CD14-positive monocyte (primary cell): ENCODE measurements around the gene GPX3. TPM values are rescaled to one million over a fixed set of nuclear protein-coding genes. Genes with fewer than 3 reads are reported as not detected.

Experiments used
- DNase-seq, 3 donors: peaks; one replicate each; pipeline ENCODE4 v3.0.0-alpha.2; 2011 to 2022
- H2AFZ ChIP-seq: 2 replicates; pipeline ENCODE4 v1.6.0; 2012; ENCODE audit warnings: mild to moderate bottlenecking, low read depth, low read length, inconsistent platforms; ENCODE audit not compliant: insufficient read depth, poor library complexity, severe bottlenecking
- H3K27ac ChIP-seq, 2 donors: 1 replicate in 1 of 2; 2 replicates in 1 of 2; pipeline ENCODE4 v1.5.1; 2012 to 2013; ENCODE audit warnings: low read length in 2 of 2, control low read depth in 1 of 2, inconsistent platforms in 1 of 2, low read depth in 1 of 2, mild to moderate bottlenecking in 1 of 2
- H3K27me3 ChIP-seq, 2 donors: one replicate each; pipeline versions ENCODE4 v1.6.0 to v1.6.1; 2011 to 2013; ENCODE audit warnings: low read length in 2 of 2; ENCODE audit not compliant: control insufficient read depth in 2 of 2, insufficient read depth in 2 of 2
- H3K36me3 ChIP-seq, 2 donors: replicated peaks in 1 of 2; 1 replicate in 1 of 2; 2 replicates in 1 of 2; pipeline versions ENCODE4 v1.5.1 to v1.6.1; 2012 to 2013; ENCODE audit warnings: low read length in 2 of 2, control low read depth in 1 of 2, inconsistent platforms in 1 of 2, mild to moderate bottlenecking in 1 of 2; ENCODE audit not compliant: insufficient read depth in 2 of 2, control insufficient read depth in 1 of 2
- H3K4me1 ChIP-seq, 2 donors: 1 replicate in 1 of 2; 2 replicates in 1 of 2; pipeline versions ENCODE4 v1.5.1 to v1.6.1; 2012 to 2013; ENCODE audit warnings: low read length in 2 of 2, control low read depth in 1 of 2, inconsistent platforms in 1 of 2, mild to moderate bottlenecking in 1 of 2, moderate library complexity in 1 of 2; ENCODE audit not compliant: insufficient read depth in 2 of 2, control insufficient read depth in 1 of 2
- H3K4me2 ChIP-seq: replicated peaks from 2 replicates; pipeline ENCODE3; 2012; ENCODE audit warnings: low read length, moderate library complexity, mild to moderate bottlenecking; ENCODE audit not compliant: poor library complexity, severe bottlenecking; ENCODE audit errors: extremely low read depth
- H3K4me3 ChIP-seq, 3 experiments: fragments of 200-600 bp in 1 of 3; sonication (generic) in 1 of 3; replicated peaks in 1 of 3; 1 replicate in 2 of 3; 2 replicates in 1 of 3; pipeline ENCODE4 v1.5.1; 2011 to 2013; ENCODE audit warnings: low read length in 3 of 3, mild to moderate bottlenecking in 3 of 3, control low read depth in 2 of 3, low read depth in 2 of 3, inconsistent platforms in 1 of 3, moderate library complexity in 1 of 3
- H3K79me2 ChIP-seq: 2 replicates; pipeline ENCODE4 v1.6.0; 2012; ENCODE audit warnings: mild to moderate bottlenecking, control low read depth, inconsistent platforms, low read length, moderate library complexity; ENCODE audit not compliant: insufficient read depth
- H3K9ac ChIP-seq: 2 replicates; pipeline ENCODE4 v1.6.0; 2017; ENCODE audit warnings: low read length, mild to moderate bottlenecking; ENCODE audit not compliant: insufficient read depth, poor library complexity, severe bottlenecking
- H3K9me3 ChIP-seq, 2 donors: replicated peaks in 1 of 2; 1 replicate in 1 of 2; 2 replicates in 1 of 2; pipeline versions ENCODE4 v1.5.1 to v1.6.1; 2012 to 2013; ENCODE audit warnings: low read length in 2 of 2, control low read depth in 1 of 2; ENCODE audit not compliant: control insufficient read depth in 1 of 2, insufficient read depth in 1 of 2
- H4K20me1 ChIP-seq: 2 replicates; pipeline ENCODE4 v1.6.0; 2012; ENCODE audit warnings: mild to moderate bottlenecking, low read length, control low read depth, moderate library complexity; ENCODE audit not compliant: insufficient read depth
- H3K27ac Mint-ChIP-seq, 7 donors: one replicate each; pipeline ENCODE4 v1.8.0; 2020; ENCODE audit warnings: mild to moderate bottlenecking in 7 of 7, mixed read lengths in 7 of 7, moderate library complexity in 6 of 7, inconsistent platforms in 2 of 7
- H3K27me3 Mint-ChIP-seq, 3 donors: one replicate each; pipeline ENCODE4 v1.8.0; 2021 to 2022; ENCODE audit warnings: low read depth in 3 of 3, mild to moderate bottlenecking in 3 of 3, mixed read lengths in 3 of 3, moderate library complexity in 3 of 3, inconsistent platforms in 1 of 3
- H3K36me3 Mint-ChIP-seq, 2 donors: one replicate each; pipeline ENCODE4 v1.8.0; 2020; ENCODE audit warnings: mixed read lengths in 2 of 2, inconsistent platforms in 1 of 2, mild to moderate bottlenecking in 1 of 2
- H3K4me1 Mint-ChIP-seq: one replicate; pipeline ENCODE4 v1.8.0; 2020; ENCODE audit warnings: mild to moderate bottlenecking, mixed read lengths
- H3K4me3 Mint-ChIP-seq, 2 donors: one replicate each; pipeline ENCODE4 v1.8.0; 2020; ENCODE audit warnings: mild to moderate bottlenecking in 2 of 2, mixed read lengths in 2 of 2, moderate library complexity in 1 of 2
- H3K9me3 Mint-ChIP-seq, 7 donors: one replicate each; pipeline ENCODE4 v1.8.0; 2020 to 2022; ENCODE audit warnings: mixed read lengths in 7 of 7, mild to moderate bottlenecking in 6 of 7, moderate library complexity in 6 of 7, inconsistent platforms in 2 of 7
- WGBS: methylation state at CpG from one replicate; pipeline ENCODE4 v1.1.5; 2013; ENCODE audit warnings: missing lambda C conversion rate; ENCODE audit not compliant: insufficient coverage; 5-methylcytosine and 5-hydroxymethylcytosine counted together
- intact Hi-C, 2 donors: fragments of 100-400 bp; cut with micrococcal nuclease; formaldehyde crosslinking; loops; one replicate each; pipeline versions ENCODE4 v1.15.0 to v1.15.1; 2023
- polyA plus RNA-seq, 3 donors: library from polyadenylated mRNA; depleted of rRNA in 1 of 3; unstranded in 2 of 3; stranded (reverse) in 1 of 3; fragments of 300-500 nt in 2 of 3; fragments of >200 nt in 1 of 3; fragmentation: Illumina TruSeq in 2 of 3; gene quantifications; 1 replicate in 2 of 3; 2 replicates in 1 of 3; pipeline ENCODE4 v1.2.3, GENCODE V29; 2012 to 2021
- TF ChIP-seq, protein P1 (sequence below): fragments of 200-600 bp; IDR thresholded peaks from one replicate; pipeline ENCODE4 v1.8.0; 2022; ENCODE audit warnings: antibody characterized with exemption, mild to moderate bottlenecking

The GPX3 gene
- polyA plus RNA-seq, 3 donors, result 3.5 to 12.7 (median 3.8) TPM

DNA sequence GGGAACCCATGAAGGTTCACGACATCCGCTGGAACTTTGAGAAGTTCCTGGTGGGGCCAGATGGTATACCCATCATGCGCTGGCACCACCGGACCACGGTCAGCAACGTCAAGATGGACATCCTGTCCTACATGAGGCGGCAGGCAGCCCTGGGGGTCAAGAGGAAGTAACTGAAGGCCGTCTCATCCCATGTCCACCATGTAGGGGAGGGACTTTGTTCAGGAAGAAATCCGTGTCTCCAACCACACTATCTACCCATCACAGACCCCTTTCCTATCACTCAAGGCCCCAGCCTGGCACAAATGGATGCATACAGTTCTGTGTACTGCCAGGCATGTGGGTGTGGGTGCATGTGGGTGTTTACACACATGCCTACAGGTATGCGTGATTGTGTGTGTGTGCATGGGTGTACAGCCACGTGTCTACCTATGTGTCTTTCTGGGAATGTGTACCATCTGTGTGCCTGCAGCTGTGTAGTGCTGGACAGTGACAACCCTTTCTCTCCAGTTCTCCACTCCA lies 7.6 kb downstream of the GPX3 start:
- no peaks in the 10 kb centered on the region for H3K27me3 ChIP-seq
- H3K27ac Mint-ChIP-seq, result peak overlapping the region in 2 of 7 donors; percentile 20 to 57
- no peaks in the 10 kb centered on the region for H3K79me2 ChIP-seq
- H3K9me3 ChIP-seq, result no peaks in the 10 kb centered on the region
- H3K4me3 ChIP-seq, result no peak overlapping the region
- H3K36me3 ChIP-seq, result peaks cover 60 to 79% of the 10 kb centered on the region in 2 donors
- peaks cover 68% of the 10 kb centered on the region for H4K20me1 ChIP-seq
- H3K4me3 Mint-ChIP-seq, result no peak overlapping the region
- H2AFZ ChIP-seq, result no peak overlapping the region
- H3K4me1 Mint-ChIP-seq, result peaks cover 32% of the 10 kb centered on the region
- DNase-seq, result no peak
- intact Hi-C loops, result no loop called here
- peaks cover 0 to 1% (median 0%) of the 10 kb centered on the region in 7 donors for H3K9me3 Mint-ChIP-seq
- 94% methylated on average over 2 of the region's 11 CpGs for WGBS
- peaks cover 24% of the 10 kb centered on the region in 2 donors for H3K4me1 ChIP-seq
- no peak overlapping the region for H3K27ac ChIP-seq
- no peak overlapping the region for H3K9ac ChIP-seq
- TF ChIP-seq, protein P1, sequence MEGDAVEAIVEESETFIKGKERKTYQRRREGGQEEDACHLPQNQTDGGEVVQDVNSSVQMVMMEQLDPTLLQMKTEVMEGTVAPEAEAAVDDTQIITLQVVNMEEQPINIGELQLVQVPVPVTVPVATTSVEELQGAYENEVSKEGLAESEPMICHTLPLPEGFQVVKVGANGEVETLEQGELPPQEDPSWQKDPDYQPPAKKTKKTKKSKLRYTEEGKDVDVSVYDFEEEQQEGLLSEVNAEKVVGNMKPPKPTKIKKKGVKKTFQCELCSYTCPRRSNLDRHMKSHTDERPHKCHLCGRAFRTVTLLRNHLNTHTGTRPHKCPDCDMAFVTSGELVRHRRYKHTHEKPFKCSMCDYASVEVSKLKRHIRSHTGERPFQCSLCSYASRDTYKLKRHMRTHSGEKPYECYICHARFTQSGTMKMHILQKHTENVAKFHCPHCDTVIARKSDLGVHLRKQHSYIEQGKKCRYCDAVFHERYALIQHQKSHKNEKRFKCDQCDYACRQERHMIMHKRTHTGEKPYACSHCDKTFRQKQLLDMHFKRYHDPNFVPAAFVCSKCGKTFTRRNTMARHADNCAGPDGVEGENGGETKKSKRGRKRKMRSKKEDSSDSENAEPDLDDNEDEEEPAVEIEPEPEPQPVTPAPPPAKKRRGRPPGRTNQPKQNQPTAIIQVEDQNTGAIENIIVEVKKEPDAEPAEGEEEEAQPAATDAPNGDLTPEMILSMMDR, result no peak
- H3K4me2 ChIP-seq, result no peak overlapping the region
- peaks cover 0 to 5% (median 1%) of the 10 kb centered on the region in 3 donors for H3K27me3 Mint-ChIP-seq
- H3K36me3 Mint-ChIP-seq, result peaks cover 68 to 77% of the 10 kb centered on the region in 2 donors

DNA sequence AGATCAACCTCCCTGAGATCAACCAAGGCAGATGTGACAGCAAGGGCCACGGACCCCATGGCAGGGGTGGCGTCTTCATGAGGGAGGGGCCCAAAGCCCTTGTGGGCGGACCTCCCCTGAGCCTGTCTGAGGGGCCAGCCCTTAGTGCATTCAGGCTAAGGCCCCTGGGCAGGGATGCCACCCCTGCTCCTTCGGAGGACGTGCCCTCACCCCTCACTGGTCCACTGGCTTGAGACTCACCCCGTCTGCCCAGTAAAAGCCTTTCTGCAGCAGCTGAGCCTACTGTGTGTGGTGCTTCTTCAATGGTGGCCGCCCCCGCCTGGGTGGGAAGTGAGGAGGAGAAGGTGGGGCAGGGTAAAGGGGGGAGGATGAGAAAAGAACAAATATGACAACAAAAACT lies 8.3 kb downstream of the GPX3 start:
- DNase-seq, result no peak
- Histone ChIP-seq H3K9me3 (no peaks in the 10 kb centered on the region), H3K79me2 (no peaks in the 10 kb centered on the region), H3K36me3 (peaks cover 67 to 86% of the 10 kb centered on the region in 2 donors), H4K20me1 (peaks cover 61% of the 10 kb centered on the region), H3K27me3 (no peaks in the 10 kb centered on the region), H3K4me3 (no peak overlapping the region), H3K27ac (no peak overlapping the region), H2AFZ (no peak overlapping the region), H3K9ac (no peak overlapping the region), H3K4me1 (peaks cover 17% of the 10 kb centered on the region in 2 donors), H3K4me2 (no peak overlapping the region)
- H3K4me3 Mint-ChIP-seq, result no peak overlapping the region
- H3K4me1 Mint-ChIP-seq, result peaks cover 25% of the 10 kb centered on the region
- peaks cover 0 to 1% (median 0%) of the 10 kb centered on the region in 7 donors for H3K9me3 Mint-ChIP-seq
- H3K36me3 Mint-ChIP-seq, result peaks cover 75 to 84% of the 10 kb centered on the region in 2 donors
- peaks cover 0 to 5% (median 1%) of the 10 kb centered on the region in 3 donors for H3K27me3 Mint-ChIP-seq
- intact Hi-C loops, result no loop called here
- TF ChIP-seq, protein P1, result no peak
- 92% methylated on average over 4 of the region's 8 CpGs for WGBS
- H3K27ac Mint-ChIP-seq, result peak overlapping the region in 1 of 7 donors; percentile 57
